GM23338 (cell line): ENCODE results near the gene NBDY.

Source experiments
- CTCF ChIP-seq, 2 experiments: fragments of 200-600 bp in 1 of 2; sonication (generic) in 1 of 2; conservative IDR thresholded peaks; 2 replicates each; pipeline versions ENCODE4 v1.5.1 to v1.6.1; 2016 to 2017; ENCODE audit warnings: antibody characterized with exemption in 2 of 2, low read depth in 2 of 2, mild to moderate bottlenecking in 2 of 2, moderate library complexity in 1 of 2
- POLR2AphosphoS5 ChIP-seq: IDR thresholded peaks from 2 replicates; pipeline ENCODE4 v1.6.1; 2016; ENCODE audit warnings: antibody characterized with exemption, low read depth

GRCh38 chrX:56788717-56789122, 59.7 kb downstream of the NBDY start:
- no peak for TF ChIP-seq CTCF (conservative IDR thresholded peaks at IDR 0.05; ENCODE audit: low read depth in 2 of 2)
- TF ChIP-seq POLR2AphosphoS5, result no peak
